ENCODE measurements around the gene TFE3.
A peak's percentile ranks its signal among the peaks of the same experiment; 100 is the strongest.

Gene TFE3, protein sequence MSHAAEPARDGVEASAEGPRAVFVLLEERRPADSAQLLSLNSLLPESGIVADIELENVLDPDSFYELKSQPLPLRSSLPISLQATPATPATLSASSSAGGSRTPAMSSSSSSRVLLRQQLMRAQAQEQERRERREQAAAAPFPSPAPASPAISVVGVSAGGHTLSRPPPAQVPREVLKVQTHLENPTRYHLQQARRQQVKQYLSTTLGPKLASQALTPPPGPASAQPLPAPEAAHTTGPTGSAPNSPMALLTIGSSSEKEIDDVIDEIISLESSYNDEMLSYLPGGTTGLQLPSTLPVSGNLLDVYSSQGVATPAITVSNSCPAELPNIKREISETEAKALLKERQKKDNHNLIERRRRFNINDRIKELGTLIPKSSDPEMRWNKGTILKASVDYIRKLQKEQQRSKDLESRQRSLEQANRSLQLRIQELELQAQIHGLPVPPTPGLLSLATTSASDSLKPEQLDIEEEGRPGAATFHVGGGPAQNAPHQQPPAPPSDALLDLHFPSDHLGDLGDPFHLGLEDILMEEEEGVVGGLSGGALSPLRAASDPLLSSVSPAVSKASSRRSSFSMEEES

DNA sequence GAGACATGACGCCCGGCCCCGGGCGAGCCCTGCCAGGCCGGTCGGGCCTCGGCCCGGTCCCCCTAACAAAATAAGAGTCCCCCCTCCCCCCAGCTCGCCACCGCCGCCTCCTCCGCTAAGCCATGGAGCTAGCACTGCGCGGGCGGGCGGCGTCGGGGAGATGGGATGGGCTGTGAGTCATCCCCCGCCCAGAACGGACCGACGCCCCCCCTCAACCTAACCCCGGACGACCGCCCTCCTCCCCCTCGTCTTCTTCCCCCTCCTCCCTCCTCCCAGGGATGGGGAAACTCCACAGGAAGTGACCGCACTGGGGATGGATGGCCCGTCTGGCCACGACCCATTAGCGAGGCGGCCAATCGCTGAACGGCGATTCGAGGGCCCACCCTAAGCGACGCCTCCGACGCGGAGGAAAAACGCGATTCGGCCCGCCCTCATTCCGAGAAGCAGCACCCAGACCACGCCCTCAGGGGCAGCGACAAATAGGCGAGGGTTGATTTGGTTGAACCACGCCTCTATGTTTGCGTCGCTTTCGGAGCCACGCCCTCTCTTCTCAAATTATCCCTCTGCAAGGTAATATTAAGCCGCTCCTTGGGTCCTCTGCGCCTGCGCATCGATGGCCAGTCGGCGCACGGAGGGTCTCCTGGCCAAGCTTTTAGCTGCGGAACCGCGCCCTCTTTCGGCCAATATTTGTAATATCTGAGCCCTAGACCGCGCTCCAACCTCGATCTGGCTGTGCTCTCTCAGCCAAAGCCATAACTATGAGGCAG lies at the start of gene TFE3:
TSS of gene TFE3 (minus strand) at position 138 of the 767 bp plus-strand sequence. CDS start at position 7, 131 bp downstream.
- peak; percentile 90 to 96 for DNase-seq (ENCODE audit: extremely low read depth in 1 of 2, low read depth in 1 of 2)

DNA sequence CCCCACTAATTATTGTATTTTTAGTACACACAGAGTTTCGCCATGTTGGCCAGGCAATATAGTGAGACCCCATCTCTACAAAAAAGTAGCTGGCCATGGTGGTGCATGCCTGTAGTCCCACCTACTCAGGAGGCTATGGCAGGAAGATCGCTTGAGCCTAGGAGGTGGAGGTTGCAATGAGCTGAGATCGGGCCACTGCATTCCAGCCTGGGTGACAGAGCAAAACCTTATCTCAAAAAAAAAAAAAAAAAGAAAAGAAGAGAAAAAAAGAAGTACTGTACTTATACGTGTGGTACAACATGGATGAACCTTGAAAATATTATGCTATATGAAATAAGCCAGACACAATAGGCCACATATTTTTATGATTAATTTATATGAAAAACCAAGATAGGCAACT lies 46.4 kb upstream of the TFE3 start:
- no peak for DNase-seq (ENCODE audit: extremely low read depth in 1 of 2, low read depth in 1 of 2)

DNA sequence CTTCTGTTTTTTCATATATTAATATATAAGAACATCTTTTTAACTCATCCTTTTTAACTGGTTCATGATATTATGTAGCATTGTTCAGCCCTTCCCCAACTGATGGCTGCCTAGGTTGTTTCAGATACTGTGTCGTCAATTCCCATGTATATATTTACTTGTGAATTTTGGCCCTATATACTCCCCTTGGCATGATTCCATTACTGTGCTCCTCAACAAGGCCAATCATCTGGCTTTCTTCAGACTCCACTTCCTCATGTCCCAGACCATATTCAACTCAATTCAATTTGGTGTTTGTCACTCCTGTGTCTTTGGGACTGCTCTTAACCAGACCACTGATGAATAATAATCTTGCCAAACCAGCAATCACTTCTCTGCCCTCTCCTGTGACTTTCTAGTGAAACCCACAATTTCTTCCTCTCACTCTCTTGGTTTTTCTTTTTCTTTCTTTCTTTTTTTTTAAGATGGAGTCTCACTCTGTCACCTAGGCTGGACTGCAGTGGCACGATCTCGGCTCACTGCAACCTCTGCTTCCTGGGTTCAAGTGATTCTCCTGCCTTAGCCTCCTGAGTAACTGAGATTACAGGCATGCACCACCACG lies 39.2 kb upstream of the TFE3 start:
- no peak for DNase-seq (ENCODE audit: extremely low read depth in 1 of 2, low read depth in 1 of 2)

DNA sequence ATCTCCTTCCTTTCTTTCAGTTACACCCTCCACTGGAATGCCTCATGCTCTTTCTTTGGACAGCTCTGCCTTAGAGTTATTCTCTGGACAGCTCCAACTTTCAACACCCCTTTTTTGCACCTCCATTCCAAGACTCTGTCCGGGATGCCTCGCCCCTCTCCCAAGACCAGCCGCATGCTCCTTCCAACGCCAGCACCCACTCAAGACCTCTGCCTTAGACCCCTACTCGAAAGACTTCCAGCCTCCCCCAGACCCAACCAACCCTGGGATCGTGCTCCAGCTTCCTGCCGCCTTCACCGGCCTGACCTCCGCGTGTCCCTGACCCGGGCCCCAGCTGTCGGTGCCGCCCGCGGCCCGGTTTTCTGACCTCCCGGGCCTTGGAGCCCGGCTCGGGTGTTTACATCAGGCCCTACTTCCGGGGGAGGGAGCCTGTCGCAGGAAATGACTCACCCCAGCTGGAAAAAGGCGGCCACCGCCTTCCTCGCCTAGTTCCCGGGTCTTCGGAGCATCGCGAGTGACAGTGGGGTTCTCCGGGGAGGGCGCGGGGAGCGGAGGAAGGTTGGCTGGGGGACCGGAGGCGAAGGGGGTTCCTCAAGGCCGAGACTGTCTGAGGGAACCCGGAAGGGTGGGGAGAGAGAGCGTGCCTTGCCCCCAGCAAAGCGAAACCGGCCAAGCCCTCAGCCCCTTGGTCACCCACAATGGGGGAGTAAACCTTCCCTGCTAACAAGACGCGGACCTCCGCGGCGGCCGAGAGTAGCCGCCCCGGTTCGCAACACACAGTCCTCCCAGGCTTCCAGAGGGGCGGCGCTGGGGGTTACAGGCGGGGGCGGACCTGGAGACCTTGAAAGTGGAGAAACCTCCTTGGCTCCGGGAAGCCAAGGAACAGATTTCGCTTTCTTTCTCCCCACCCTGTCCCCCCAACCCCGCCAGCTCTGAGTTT lies 36.6 kb upstream of the TFE3 start, which contains the start of gene WDR45:
TSS of gene WDR45 (minus strand) at position 399 of the 940 bp plus-strand sequence. CDS start 1,792 bp downstream, outside the sequence.
- DNase-seq (ENCODE audit: extremely low read depth in 1 of 2, low read depth in 1 of 2) = peak; percentile 40 to 62

DNA sequence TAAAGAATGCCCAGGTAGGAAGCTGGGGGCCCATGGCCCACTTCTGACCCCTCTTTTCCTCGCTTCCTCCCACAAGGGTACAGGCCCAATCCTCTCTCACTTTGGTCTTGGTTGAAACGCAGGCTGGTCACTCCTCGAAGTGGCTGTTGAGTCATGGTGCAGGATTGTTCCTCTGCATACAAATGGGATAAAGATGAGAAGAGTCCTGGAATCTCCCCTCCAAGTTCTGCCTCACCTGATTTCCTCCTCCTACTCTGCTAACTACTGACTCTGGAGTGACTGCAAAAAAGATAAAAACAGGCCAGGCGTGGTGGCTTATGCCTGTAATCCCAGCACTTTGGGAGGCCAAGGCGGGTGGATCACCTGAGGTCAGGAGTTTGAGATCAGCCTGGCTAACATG lies 34.8 kb upstream of the TFE3 start:
- DNase-seq (ENCODE audit: extremely low read depth in 1 of 2, low read depth in 1 of 2) = no peak

DNA sequence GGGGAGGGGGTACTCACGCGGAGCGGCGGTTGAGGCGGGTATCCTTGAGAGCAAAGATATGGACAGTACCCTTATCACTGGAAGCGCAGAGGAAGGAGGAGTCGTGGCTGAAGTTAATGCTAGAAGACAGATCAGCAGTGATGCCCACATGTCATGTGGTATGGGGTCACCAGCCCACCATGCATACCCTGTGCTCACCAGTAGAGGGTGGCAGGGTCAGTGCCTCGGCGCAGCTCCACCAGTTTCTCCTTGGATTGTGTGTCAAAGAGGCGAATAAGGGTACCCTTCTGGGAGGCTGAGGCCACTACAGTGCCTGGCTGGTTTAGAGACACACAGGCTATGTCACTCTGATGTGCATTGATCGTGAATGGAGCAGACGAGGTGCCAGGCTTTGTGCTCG lies 32.2 kb upstream of the TFE3 start:
- no peak for DNase-seq (ENCODE audit: extremely low read depth in 1 of 2, low read depth in 1 of 2)

DNA sequence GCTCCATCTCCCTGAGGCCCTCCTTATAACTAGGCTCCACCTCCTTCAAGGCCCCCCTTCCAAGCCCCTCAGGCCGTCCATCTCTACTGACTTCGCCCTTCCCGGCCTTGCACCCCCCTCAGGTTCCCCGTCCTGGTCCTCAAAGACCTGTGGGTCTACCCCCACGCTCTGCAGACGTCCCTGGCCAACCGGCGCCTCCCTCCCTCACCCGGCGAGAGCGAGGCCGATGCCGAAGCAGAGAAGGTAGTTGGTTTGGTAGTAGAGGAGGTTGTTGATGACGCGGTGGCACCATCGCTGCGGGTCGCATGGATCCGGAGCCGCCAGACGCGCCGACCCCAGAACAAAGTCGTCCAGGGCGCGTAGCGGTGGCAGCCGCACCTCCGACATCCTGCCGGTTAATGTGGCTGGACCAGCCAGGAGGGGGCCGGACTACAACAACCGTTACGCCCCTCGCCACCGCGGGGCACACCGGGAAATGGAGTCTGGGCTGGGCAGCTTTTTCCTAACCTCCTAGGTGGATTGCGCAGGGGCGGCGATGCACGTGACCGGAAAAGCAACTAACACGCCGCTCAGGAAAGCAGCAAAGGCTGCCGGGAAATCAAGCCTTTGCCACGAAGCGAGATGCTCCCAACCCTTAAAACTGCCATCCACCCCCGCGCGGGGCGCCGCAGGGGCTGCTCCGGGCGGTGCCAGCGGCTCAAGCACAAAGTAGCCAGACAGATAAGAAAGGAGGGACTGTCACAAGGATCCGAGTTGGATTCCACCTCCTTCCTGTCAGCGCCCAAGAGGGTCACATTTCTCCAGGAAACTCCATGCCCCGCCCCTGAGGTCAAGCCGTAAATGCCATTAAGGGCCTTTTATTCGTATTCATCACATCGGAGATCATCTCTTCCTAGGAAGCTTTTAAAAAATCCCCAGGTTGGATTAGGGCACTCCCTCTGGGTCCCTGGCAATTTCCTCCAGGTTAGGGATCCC lies 30.7 kb upstream of the TFE3 start, which contains the start of gene PRAF2:
TSS of gene PRAF2 (minus strand) at position 402 of the 975 bp plus-strand sequence. CDS start at position 387, 15 bp downstream.
- peak; percentile 72 to 86 for DNase-seq (ENCODE audit: extremely low read depth in 1 of 2, low read depth in 1 of 2)

DNA sequence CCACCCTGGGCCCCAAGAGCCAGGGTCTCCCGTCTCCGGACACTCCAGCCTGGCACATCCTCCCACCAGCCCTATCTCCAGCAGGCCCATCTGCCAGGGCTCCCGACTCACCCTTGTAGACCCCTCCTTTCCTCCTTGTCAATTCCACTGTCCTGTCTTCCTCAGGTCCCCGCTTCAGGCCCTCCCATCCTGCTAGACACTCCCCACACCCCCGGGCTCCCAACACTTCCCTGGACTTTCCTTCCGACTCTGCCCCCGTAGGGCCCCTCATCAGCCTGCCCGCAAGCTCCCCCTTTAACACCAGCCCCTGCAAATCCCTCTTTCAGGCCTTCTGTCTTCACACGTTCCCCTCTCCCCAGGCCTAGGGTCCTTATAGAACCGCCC lies 29.5 kb upstream of the TFE3 start:
- DNase-seq (ENCODE audit: extremely low read depth in 1 of 2, low read depth in 1 of 2) = no peak

DNA sequence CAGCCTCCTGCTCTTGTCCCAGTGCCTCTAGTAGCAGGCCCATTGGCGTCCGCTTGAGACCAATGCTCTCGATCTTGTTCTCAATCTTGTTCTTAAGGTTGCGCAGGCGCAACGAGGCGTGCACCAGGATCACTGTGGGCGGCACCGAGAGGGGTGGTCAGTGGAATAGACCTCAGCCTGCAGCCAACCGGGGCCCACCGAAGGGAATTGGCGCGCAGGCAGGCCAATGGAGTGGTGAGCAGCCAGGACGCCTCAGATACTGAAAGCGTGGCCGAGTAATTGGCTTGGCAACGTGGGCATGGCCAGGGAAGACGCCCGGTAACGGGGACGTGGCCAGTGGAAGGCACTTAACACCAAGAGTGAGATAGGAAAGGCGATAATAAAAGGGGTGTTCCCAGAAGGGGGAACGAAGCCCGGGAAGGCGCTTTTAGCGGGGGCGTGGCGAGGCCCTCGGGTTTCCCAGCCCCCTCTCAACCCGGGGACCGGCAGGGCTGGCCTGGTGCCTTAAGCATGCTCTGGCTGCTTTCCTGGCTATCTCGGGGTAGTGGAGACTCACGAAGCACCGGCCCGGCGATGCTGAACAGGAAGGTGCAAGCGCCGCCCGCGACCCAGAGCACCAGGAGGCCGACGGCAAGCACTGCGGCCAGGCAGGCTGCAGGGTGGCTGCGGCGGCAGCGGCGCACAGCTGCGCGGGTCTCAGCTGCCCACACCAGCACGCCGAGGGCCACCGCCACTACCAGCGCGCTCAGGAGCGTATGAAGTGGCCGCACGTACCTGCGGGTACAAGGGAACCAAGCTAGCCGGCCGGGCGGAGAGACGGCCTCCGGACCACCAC lies 28.9 kb upstream of the TFE3 start:
- no peak for DNase-seq (ENCODE audit: extremely low read depth in 1 of 2, low read depth in 1 of 2)

DNA sequence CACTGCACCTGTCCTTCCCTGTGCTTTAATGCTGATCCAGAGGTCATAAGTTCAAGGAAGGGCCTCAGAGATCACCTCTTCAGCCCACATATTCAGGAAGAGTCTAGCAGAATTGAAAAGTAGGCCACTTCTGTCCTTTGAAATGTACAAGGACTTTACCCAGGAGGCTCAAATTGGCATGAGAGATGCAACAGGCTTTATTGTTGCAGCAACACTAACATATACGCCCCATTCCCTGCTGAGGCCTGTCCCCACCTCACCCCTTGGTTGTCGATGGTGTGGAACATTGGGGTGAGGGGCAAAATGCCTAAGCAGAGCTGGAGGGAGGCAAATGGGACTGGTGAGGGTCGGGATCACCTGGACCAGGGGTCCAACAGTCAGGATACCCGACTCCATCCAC lies 27.8 kb upstream of the TFE3 start:
- no peak for DNase-seq (ENCODE audit: extremely low read depth in 1 of 2, low read depth in 1 of 2)

DNA sequence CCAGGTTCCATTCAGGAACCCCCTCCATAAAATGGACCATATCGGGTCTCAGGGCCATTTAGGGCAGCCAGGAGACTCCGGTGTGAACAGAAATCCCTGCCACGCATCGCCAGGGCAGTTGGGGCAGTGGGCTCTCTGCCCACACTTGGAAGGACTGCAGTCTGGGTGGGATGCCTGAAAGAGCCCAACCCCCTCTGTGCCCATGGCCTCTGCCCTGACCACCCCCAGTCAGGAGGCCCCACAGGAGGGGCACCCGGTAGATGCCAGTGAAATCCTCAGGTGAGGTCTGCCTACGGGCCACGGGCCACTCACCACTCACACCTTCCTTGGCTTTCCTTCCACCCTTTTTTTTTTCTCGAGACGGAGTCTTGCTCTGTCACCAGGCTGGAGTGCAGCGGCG lies 25.9 kb upstream of the TFE3 start:
- no peak for DNase-seq (ENCODE audit: extremely low read depth in 1 of 2, low read depth in 1 of 2)

DNA sequence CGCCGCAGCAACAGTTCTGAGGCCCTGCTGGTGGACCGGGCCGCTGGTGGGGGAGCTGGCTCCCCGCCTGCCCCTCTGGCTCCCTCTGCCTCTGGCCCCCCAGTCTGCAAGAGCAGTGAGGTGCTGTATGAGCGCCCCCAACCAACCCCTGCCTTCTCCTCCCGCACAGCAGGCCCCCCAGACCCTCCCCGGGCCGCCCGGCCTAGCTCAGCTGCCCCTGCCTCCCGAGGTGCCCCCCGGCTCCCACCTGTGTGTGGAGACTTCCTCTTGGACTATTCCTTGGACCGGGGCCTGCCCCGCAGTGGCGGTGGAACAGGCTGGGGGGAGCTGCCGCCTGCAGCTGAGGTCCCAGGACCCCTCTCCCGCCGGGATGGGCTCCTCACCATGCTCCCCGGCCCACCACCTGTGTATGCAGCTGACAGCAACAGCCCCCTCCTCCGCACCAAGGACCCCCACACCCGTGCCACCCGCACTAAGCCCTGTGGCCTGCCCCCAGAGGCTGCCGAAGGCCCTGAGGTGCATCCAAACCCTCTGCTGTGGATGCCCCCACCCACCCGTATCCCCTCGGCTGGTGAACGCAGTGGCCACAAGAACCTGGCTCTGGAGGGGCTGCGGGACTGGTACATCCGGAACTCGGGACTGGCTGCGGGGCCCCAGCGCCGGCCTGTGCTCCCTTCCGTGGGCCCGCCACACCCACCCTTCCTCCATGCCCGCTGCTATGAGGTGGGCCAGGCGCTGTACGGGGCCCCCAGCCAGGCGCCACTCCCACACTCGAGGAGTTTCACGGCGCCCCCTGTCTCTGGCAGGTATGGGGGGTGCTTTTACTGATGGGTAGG lies 24.3 kb upstream of the TFE3 start:
- DNase-seq (ENCODE audit: extremely low read depth in 1 of 2, low read depth in 1 of 2) = no peak

DNA sequence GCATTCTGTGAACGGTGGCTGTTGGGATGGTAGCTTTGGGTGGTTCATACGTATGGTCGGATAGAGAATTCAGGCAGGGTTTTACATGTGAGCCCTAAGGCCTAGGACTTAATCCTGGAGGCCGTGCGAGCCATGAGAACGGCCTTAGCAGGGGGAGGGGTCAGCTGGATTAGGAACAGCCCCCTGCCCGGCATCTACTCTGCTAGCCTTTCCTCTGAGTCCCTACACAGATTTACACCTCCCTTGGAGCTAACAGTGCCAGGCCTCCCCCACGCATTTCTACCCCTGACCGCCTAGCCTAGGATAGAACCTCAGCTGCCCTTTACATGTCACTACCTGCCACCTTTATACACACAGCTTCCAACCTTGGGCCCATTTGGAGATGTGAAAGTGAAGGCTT lies 23.5 kb upstream of the TFE3 start:
- no peak for DNase-seq (ENCODE audit: extremely low read depth in 1 of 2, low read depth in 1 of 2)

DNA sequence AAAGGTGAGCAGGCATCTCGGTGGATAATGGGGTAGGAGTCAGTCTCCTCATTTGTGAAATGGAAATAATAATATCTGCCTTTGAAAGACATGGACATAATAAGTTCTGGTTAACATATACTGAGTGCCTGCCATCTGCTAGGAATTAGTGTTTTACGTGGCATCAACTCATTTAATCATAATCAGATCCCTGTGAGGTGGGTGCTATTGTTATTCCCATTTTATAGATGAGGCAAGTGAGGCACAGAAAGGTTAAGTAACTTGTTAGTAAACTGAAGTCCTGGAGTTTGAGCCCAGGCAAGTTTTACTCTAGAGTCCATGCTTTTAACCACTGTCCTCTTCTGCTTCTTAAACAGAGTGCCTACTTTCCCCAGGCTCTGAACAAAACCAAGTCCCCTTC lies 23.1 kb upstream of the TFE3 start:
- no peak for DNase-seq (ENCODE audit: extremely low read depth in 1 of 2, low read depth in 1 of 2)

DNA sequence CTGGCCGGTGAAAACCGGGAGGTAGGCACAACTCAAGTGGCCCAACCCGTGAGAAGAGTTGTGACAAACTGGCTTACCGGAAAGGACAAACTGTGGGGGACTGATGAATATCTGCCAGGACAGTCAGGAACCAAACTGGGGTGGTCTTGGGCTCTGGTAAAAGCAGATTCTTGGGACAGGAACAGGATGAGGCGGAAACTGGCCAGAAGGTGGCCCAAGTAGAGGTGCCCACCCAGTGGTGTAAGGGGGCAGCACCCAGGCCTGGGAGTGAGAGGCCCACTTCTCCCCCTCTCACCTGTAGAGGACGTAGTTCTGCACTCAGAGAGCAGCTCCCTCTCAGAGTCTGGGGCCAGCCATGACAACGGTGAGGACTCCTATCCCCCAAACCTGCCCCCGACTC lies 21.6 kb upstream of the TFE3 start:
- DNase-seq (ENCODE audit: extremely low read depth in 1 of 2, low read depth in 1 of 2) = no peak

DNA sequence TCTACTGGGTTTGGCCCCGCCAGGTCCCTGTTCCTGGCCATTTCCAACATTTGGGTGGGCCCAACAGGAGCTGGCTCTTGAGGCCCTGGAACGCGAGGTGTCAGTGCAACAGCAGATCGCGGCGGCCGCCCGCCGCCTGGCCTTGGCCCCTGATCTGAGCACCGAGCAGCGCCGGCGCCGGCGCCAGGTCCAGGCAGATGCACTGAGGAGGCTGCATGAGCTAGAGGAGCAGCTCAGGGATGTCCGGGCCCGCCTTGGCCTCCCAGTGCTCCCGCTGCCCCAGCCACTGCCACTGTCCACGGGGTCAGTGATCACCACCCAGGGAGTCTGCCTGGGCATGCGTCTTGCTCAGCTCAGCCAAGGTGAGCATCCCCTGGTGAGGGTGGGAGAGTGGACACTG lies 21.1 kb upstream of the TFE3 start:
- no peak for DNase-seq (ENCODE audit: extremely low read depth in 1 of 2, low read depth in 1 of 2)

DNA sequence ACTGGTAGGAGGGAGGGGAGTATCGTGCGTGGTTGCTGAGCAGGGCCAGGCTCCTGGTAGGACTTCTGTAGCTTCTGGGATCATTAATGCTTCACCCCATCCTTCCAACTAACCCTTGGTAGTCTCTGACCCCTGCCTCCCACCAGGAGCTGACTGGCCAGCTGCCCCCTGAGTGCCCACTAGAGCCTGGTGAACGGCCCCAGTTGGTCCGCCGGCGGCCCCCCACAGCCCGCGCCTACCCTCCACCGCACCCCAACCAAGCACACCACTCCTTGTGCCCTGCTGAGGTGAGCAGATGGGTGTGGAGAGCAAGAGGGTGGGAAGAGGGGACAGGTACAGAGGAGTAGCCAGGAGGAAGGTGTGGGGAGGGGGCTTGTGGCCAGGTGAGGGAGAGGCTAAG lies 20.6 kb upstream of the TFE3 start:
- DNase-seq (ENCODE audit: extremely low read depth in 1 of 2, low read depth in 1 of 2) = no peak
